NCI-H446 (cell line): ENCODE data around the gene NSFL1C.
"Not testable (repeated sequence)": the region's sequence is repeated elsewhere in the genome, so short reads cannot be mapped to it uniquely, and the experiment has no call there.

ENCODE experiments used
- DNase-seq, 2 experiments: peaks; one replicate each; lab custom pipeline; 2025; lab: John Stamatoyannopoulos, UW

Gene NSFL1C

DNA sequence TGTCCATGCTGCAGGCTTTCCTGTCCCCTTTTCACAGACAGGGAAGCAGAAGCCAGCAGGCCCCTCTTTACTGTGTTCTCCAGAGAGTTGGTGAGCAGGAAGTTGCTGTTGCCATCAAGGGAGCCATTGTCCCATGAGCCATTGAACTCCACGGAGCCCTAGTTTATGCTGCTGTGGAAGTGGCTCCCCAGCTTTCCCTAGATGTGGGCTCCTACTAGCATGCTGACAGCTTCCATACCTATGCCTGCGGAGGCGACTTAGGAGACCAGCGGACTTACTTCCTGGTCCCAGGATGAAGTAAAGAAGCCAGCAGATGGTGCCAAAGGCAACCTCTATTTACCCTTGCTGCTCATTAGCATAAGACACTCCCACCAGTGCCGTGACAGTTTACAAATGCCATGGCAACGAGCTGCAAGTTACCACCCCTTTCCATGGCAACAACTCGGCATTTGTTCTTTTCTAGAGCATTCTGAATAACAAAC lies 43.0 kb downstream of the NSFL1C start:
- peak in 1 of 2 experiments; percentile 19 for DNase-seq

DNA sequence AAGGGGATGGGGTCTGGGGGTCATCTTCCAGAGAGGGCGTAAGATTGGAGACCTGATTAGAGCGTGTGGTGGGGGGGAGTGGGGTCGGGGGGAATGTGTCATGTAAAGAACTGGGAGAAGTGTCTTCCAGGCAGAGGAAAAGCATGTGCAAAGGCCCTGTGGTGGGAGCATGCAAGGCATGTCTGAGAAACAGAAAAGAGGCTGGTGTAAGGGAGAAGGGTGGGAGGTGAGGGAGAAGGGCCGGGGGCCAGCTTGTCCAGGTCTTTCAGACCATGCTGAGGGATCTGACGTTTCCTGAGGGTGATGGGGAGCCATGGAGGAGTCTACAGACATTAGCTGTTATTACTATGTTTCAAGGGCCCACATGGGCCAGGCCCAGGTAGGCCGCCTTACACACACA lies 43.4 kb downstream of the NSFL1C start:
- DNase-seq: no peak

DNA sequence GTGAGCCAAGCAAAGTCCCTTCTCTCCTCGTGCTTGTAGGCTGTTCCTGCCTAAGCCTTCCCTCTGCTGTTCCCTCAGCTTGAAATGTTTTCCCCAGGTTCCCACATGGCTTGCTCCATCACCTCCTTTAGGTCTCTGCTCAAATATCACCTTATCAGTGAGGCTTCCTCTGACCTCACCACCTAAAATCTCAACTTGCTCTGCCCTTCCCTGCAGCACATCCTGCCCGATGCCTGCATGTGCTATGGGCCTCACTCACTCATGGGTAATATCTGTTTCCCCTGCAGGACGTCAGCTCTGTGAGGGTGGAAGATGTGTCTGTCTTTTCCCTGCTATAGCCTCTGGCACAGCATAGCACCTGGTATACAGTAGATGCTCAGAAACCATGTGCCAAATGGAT lies 43.9 kb downstream of the NSFL1C start:
- DNase-seq: no peak

DNA sequence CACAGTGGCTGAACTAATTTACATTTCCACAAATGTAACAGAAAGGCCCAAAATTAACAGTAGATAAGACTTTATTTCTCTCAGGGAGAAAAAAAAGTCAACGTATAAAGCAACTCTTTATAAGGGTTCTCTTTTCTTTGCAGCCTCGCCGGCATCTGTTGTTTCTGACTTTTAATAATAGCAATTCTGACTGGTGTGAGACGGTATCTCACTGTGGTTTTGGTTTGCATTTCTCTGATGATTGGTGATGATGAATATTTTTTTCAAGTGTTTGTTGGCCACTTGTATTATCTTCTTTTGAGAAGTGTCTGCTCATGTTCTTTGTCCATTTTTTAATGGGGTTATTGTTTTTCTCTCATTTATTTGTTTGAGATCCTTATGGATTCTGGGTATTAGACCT lies 46.6 kb downstream of the NSFL1C start:
- no peak for DNase-seq

DNA sequence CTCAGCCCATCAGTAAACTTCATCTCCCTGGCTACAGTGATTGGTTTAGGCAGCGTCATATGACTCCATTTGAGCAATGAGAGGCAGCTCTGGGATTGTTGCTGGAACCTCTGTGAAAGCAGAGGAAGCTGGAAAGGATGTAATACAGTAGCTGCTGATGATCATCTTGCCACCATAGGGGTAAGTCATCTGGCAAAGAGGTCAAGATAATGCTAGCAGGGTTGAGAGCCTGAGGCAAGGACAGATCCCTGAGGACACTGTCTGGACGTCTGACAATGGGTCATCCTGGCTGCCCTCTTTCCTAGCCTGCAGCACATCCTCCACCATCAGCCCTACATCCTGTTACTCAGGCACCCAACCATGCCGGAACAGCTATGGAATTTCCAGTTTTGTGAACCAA lies 48.3 kb downstream of the NSFL1C start:
- no peak for DNase-seq

DNA sequence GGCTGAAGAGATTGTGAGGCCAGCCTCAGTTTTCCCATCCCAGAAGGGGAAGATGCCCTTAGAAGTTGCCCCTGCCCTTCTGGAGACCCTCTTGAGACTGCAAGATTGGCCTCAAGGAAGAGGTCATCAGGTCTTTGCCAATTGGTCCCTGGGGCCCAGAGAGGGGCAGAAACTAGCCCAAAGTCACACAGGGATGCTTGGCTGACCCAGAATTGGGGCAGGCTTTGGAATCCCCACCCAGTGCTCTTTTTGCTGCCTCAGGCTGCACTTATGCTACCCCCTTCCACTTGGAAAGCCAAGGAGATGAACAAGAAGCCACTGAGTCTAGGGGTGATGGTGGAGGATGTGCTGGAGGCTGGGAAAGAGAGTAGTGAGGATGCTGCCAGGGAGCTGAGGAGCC lies 48.9 kb downstream of the NSFL1C start:
- no peak for DNase-seq

DNA sequence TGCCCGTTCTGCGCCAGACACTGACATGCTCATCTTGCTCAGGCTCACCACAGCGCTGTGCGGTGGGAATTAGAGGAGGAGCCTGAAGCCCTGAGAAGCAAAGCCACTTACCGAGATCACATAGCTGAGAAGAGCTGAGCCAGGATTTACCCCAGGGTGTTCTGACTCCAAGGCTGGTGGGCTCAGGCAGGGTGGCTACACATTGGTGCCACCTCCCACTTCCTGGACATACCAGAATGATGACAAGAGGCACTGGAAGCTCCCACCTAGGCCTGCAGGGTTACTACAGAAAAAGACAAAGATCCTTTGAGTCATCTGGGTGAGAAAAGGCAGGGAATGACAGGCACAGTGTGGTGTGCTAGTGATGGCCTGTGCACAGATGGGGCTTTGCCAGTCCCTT lies 49.4 kb downstream of the NSFL1C start:
- DNase-seq: no peak

DNA sequence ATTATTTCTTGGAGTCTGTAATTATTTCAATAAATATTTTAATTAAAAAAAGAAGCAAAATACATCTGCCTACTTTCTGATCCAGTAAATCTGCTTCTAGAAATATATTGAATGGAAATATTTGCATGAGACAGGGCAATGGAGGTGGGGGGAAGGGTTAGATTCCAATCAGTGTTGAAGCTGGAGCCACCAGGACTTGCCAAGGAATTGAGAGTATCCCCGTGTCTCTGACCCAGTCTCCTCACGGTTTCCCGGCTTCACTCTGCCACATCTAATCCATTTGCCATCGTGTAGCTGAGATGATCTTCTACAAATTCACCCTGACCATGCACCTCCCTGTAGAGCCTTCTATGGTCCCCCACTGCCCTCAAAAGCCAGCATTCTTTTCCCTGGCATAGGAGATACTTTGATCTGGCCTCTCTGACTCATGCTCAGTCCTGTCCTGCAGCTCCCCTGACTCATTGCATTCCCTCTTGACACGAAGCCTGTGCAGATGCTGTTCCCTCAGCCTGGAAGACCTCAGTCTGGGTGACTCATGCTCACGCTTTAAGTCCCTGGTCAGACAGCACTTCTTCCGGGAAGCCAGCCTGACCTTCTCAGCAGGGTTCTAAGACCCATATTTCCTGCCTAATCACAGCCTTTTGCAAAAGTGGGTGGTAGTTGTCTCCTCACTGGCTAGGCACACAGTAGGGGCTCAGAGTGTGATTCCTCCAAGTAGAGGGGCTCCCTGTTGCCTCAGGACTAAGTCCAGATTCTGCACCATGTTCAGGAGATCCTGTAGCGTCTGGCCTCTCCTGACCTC lies 50.8 kb downstream of the NSFL1C start:
- DNase-seq: no peak

DNA sequence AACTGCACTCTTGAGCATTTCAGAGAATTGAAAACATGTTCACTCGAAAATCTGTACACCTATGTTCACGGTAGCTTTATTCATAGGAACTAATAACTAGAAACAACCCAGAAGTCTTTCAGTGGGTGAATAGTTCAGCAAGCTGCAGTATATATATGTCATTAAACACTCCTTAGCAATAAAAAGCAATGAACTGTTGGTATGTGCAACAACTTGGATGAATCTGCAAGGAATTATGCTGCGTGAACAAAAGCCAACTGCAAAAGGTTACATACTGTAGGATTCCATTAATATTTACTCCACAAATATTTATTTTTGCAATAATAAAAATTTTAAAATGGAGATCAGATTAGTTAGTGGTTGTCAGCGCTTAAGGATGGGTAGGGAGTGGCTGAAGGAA lies 51.7 kb downstream of the NSFL1C start:
- no peak for DNase-seq

DNA sequence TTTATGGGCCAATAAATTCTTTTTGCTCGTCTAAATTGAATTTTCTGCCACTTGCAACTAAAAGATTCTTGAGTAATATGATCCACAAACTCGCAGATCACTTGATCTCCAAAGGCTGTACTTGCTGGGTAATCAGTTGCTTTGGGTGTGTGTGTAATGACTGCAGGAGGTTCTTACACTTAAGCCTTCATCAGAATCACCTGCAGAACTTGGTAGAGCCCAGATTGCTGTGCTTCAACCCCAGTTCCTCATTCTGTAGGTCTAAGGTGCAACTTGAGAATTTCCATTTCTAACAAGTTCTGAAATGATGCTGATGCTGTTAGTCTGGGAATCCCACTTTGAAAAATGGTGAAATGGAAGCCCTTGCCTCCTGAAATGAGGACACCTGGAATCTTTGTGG lies 60.8 kb downstream of the NSFL1C start:
- DNase-seq: no peak

DNA sequence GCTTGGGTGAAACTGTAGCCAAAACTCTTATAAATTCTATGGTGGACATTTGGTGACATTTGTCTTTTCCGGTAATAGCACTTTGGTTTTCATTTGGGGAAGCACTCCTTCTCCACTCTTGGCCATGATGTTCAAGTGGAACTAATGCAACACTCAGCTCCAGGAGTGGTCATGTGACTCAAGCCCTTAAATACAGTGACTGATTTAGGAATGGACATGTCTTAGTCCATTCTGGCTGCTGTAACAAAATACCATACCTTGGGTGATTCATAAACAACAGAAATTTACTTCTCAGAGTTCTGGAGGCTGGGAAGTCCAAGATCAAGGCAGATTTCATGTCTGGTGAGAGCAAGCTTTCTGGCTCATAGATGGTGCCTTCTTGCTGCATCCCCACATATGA lies 63.0 kb downstream of the NSFL1C start:
- DNase-seq: no peak

DNA sequence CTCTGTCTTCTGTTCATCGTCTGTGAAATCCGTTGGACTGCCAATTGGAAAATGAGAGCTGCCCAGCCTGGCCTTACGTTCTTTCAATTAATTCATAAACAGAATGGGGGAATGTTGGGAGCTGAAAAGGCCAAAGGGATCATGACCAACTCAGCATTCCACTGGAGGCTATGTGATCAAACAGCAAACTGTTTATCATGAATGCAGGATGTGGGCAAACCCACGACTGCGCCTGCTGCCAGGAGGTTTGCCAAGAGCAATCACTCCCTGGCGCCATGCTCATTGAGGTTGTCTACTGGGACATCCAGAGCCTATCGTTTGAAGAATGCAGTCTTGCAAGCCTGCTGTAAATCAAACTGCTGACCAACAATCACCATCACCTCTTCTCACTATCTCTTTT lies 64.5 kb downstream of the NSFL1C start:
- no peak for DNase-seq

DNA sequence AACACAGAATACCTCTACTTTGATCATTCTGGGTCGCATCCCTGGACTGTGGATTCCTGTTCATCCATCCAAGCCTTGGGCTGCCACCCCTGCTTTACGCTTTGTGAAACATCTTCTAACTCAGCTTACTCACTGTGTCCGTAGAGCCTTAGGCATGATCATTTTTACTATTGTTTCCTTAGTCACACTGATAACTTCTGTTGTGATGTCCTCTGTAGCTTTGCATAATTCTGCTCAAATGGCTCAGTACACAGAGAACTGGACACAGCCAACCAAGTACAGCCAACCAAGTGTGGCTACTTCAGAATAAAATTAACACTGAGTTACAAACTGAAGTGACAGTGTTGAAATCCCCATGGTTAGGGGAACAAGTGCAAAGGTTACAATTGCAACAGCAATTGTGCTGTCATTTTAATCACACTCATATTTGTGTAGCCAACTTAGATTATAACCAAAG lies 65.2 kb downstream of the NSFL1C start:
- no peak for DNase-seq

DNA sequence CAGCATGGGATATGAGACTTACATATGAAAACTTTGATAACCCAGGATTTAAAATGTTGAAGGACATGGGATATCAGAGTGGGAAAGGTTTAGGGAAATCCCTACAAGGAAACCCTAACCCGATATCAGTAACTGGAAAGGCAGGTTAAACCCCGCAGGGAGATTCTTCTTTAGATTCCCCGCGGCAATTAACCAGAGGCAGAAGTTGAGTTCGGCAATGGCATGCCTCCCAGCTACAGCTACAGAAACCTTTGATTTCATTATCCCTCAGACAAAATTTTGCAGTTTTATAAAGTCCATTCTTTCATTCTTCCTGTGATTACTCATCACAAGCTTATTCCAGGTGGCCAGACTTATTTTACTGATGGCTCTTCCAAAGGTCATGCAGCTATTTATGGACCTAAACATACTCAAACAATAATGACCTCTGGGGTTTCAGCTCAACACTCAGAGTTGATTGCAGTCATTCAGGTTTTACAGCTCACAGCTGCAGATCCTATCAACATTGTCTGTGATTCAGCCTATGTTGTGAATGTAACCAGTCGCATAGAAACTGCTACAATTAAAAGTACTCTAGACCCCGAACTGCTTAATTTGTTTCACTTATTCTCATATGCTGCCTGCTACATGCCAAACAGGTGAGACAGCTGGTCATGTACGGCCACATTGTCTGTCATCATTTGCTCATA lies 66.8 kb downstream of the NSFL1C start:
- not testable (repeated sequence) for DNase-seq

DNA sequence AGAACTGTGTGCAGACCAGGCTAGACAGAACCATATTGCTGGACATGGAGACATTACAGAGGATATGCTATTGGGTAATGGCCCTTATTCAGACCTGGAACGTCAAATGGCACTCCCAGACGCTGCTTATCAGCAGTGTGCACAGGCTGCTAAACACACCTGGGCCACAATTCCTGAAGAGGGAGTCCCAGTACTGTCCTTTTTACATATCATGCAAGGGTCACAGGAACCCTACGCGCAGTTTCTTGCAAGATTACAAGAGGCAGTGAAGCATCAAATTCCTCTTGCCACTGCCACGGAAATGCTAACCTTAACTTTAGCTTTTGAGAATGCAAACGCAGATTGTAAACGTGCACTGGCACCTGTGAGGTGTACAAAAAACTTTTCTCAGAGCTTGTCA lies 68.5 kb downstream of the NSFL1C start:
- not testable (repeated sequence) for DNase-seq

DNA sequence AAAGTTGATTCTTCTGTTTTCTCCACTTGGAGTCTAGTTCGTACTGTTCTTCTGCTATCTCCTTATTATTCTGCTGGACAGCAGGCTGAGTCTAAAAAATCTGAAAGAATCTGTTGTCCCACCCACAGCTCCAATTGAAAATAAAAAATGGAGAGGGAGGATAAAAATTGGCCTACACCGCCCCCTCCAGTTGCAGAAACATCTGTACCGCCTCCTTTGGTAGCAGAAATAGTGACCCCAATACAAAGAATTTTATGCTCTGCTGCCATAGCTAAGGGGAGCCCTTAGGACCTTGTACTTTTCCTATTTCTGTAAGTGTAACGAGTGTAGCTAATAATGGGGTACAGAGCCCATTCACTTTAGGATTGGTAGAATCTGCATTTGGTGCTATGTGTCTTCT lies 68.9 kb downstream of the NSFL1C start:
- no peak for DNase-seq

DNA sequence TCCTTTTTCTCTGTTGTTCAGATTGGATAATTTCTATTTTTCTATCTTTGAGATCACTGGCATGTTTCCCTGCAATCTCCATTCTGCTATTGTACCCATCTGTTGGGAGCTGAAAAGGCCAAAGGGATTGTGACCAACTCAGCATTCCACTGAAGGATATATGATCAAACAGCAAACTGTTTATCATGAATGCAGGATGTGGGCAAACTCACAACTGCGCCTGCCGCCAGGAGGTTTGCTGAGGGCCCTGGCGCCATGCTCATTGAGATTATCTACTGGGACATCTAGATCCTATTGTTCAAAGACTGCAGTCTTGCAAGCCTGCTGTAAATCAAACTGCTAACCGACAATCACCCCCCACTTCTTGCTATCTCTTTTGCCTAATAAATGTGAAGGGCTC lies 69.9 kb downstream of the NSFL1C start:
- no peak for DNase-seq

DNA sequence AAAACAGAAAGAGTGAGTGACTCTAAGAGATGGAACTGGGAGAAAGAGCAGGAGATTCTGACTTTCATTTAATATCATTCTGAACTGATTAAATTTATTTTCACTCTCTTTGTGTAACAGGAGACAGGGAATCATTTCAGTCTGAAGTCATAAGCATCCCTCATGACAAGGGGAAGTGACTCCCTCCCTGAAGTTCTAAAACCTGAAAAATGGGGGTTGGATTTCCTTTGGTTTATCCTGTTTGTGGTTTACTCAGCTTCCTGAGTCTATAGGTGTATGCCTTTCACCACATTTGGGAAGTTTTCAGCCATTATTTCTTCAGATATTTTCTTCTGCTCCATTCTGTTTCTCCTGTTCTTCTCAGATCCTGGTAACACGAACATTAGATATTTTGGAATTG lies 70.4 kb downstream of the NSFL1C start:
- DNase-seq: no peak

DNA sequence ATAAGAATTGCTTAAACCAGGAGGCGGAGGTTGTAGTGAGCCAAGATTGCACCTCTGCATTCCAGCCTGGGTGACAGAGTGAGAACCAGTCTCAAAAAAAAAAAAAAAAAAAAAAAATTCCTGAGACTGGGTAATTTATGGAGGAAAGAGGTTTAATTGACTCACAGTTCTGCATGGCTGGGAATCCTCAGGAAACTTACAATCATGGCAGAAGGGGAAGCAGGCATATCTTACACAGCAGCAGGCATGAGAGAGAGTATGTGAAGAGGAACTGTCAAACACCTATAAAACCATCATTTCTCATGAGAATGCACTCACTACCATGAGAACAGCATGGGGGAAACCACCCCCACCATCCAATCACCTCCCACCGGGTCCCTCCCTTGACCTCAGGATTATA lies 72.0 kb downstream of the NSFL1C start:
- no peak for DNase-seq

DNA sequence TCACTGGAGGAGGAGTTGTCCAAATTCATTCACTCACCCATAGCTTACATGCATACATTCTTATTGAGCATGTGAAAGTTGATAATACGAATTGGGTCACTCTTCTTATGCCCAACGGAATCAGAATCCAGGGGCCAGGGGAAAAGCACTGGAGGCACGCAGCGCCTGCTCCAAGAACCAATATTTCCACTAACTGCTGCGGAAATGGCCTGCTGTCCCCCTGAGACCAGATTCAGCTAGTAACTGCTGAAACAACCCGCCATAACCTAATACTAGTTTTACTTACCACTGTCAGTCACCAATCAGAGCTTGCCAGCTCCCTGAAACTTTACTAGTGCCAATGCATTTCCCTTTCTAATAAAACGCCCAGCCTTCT lies 73.2 kb downstream of the NSFL1C start:
- DNase-seq: no peak

DNA sequence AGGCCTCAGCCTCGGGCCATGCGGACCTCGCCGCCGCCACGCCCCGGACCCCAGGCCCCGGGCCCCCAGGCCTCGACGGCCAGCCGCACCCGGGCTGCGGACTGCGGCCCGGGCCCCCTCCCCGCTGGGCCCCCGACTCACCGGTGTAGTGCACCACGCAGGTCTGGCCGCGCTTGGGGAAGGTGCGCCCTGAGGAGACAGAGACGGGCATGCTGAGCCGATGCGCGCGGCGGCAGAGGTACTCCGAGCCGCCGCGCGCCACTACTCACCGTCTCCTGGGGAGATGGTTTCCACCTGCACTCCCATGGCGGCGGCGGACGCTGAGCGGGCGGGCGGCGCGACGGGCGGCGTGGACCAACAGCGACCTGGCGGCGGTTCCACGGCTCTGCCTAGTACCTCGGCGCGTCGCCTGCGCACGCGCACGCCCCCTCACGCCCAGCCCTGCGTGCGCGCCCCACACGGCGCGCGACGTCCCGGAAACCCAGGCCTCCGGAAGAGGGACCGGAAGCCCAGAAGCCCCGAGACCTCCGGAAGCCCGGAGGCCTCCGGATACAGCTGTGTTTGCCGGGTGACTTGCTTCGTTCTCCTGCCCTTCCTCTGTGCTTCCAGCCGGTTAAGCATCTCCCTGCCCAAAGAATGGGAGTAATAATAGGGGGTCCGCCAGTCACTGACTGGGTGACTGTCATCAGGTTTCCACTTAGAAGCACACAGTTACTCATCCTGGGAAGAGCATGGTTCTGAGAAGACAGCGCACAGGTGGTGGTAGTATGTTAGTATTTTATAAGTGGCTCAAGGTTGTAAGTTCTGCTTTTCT lies 73.7 kb downstream of the NSFL1C start, which contains the start of gene FKBP1A:
Gene FKBP1A, minus strand, starts transcription at position 362 of the 814 bp plus-strand sequence. Its CDS starts 56 bp downstream, at position 306.
- peak; percentile 44 to 96 for DNase-seq

DNA sequence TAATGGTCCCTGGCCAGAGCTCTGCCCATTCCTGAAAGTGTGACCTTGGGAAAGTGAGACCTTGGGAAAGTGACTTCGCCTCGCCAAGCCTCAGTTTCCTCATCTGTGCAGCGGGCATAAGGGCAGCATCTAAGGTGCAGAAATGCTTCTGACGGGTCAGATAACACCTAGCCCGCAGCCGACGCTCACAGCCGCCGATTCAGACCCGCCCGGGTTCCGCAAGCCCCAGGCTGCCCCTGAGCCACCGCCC lies 74.3 kb downstream of the NSFL1C start:
- DNase-seq: no peak
